K562 (cell line): ENCODE results near the gene BCAS3. TPM values are rescaled to one million over a fixed set of nuclear protein-coding genes. Genes with fewer than 3 reads are reported as not detected.

ENCODE experiments used
- ATAC-seq: fragments of 200-7000 bp; cut with Tn5 transposase; 3 replicates; pipeline ENCODE4 v1.9.1; 2020; ENCODE audit warnings: moderate library complexity
- BruUV-seq: library from RNA; stranded (reverse); fragments of 400-500 nt; replicated peaks from 2 replicates; lab custom pipeline; 2021; lab: Mats Ljungman, UMichigan
- CTCF ChIA-PET: fragments of 300-600 bp; formaldehyde crosslinking; extraction: SDS; loops from one replicate; lab custom pipeline; 2021; ENCODE audit warnings: low intra/inter-chr PET ratio; lab: Yijun Ruan, JAX
- POLR2A ChIA-PET: fragments of 300-600, 350-650 bp; sonication (Branson Sonifier 250); formaldehyde crosslinking; extraction: SDS; loops from one replicate; lab custom pipeline; 2021; ENCODE audit warnings: antibody characterized with exemption, inconsistent platforms; lab: Yijun Ruan, JAX
- DNase-seq, 4 experiments: peaks; one replicate each; pipeline versions ENCODE4 v3.0.0 to v3.0.0-alpha.2; 2011 to 2018; ENCODE audit warnings: low spot score in 3 of 4, mixed read lengths in 3 of 4; ENCODE audit errors: extremely low read depth in 1 of 4
- FAIRE-seq: peaks from 2 replicates; lab custom pipeline; 2011; peaks lifted over from hg19 to GRCh38; lab: Jason Lieb, UNC
- H2AFZ ChIP-seq: 2 replicates; pipeline ENCODE4 v1.6.0; 2011; ENCODE audit warnings: low read depth, low read length, control low read depth, inconsistent platforms
- H3K27ac ChIP-seq: fragments of 200-600 bp; 3 replicates; pipeline ENCODE4 v1.8.0; 2011; ENCODE audit warnings: low read depth, mild to moderate bottlenecking, control low read depth, inconsistent platforms, low read length, moderate library complexity, mixed read lengths; ENCODE audit errors: extremely low read depth
- H3K27me3 ChIP-seq, 2 experiments: fragments of 300-600 bp in 1 of 2; 2 replicates in 1 of 2; 3 replicates in 1 of 2; pipeline versions ENCODE4 v1.6.0 to v1.8.0; 2011; ENCODE audit warnings: inconsistent platforms in 2 of 2, low read length in 2 of 2, mild to moderate bottlenecking in 1 of 2, mixed read lengths in 1 of 2, moderate library complexity in 1 of 2; ENCODE audit not compliant: control insufficient read depth in 2 of 2, insufficient read depth in 2 of 2
- H3K36me3 ChIP-seq: fragments of 300-600 bp; 3 replicates; pipeline ENCODE4 v1.8.0; 2011; ENCODE audit warnings: mild to moderate bottlenecking, low read length, inconsistent platforms; ENCODE audit not compliant: control insufficient read depth, insufficient read depth
- H3K4me1 ChIP-seq, 2 experiments: fragments of 200-600 bp in 1 of 2; replicated peaks in 1 of 2; 2 replicates in 1 of 2; 3 replicates in 1 of 2; pipeline versions ENCODE4 v1.5.1 to v1.8.0; 2011; ENCODE audit warnings: inconsistent platforms in 2 of 2, low read length in 2 of 2, mild to moderate bottlenecking in 1 of 2, mixed read lengths in 1 of 2, moderate library complexity in 1 of 2; ENCODE audit not compliant: control insufficient read depth in 2 of 2, insufficient read depth in 2 of 2
- H3K4me2 ChIP-seq: 2 replicates; pipeline ENCODE4 v1.6.1; 2011; ENCODE audit warnings: low read length, control low read depth, inconsistent platforms, mixed read lengths; ENCODE audit not compliant: insufficient read depth
- H3K4me3 ChIP-seq: fragments of 200-600 bp; sonication (generic), shearing (Covaris generic); 2 replicates; pipeline ENCODE4 v1.5.1; 2016; ENCODE audit warnings: control low read depth, inconsistent platforms
- H3K79me2 ChIP-seq: fragments of 200-600 bp; 3 replicates; pipeline ENCODE4 v1.8.0; 2011; ENCODE audit warnings: low read length, inconsistent platforms; ENCODE audit not compliant: control insufficient read depth, insufficient read depth
- H3K9ac ChIP-seq, 2 experiments: 2 replicates each; pipeline versions ENCODE4 v1.6.0 to v1.6.1; 2011; ENCODE audit warnings: low read depth in 2 of 2, low read length in 2 of 2, control low read depth in 1 of 2, inconsistent platforms in 1 of 2, mild to moderate bottlenecking in 1 of 2, mixed read lengths in 1 of 2; ENCODE audit not compliant: insufficient read depth in 1 of 2
- H3K9me1 ChIP-seq: one replicate; pipeline ENCODE4 v1.6.0; 2011; ENCODE audit warnings: inconsistent platforms, mild to moderate bottlenecking, low read length, moderate library complexity; ENCODE audit not compliant: control insufficient read depth, insufficient read depth
- H3K9me3 ChIP-seq: replicated peaks from 2 replicates; pipeline ENCODE4 v1.5.1; 2011; ENCODE audit warnings: low read depth, low read length, inconsistent platforms; ENCODE audit not compliant: control insufficient read depth, insufficient read depth
- H4K20me1 ChIP-seq: replicated peaks from 2 replicates; pipeline ENCODE4 v1.6.1; 2011; ENCODE audit warnings: low read length, inconsistent platforms, mixed read lengths; ENCODE audit not compliant: control insufficient read depth, insufficient read depth
- HDAC6 ChIP-seq: IDR thresholded peaks from 2 replicates; pipeline ENCODE4 v1.6.1; 2012; ENCODE audit warnings: low read depth, mild to moderate bottlenecking, control low read depth, inconsistent platforms, low read length, moderate library complexity
- ZBTB11 ChIP-seq, 3 experiments: fragments of 200-800 bp in 1 of 3; fragments of 250-450 bp in 1 of 3; fragments of 450-650 bp in 1 of 3; sonication (Bioruptor Pico) in 1 of 3; sonication (Bioruptor generic) in 1 of 3; formaldehyde crosslinking in 1 of 3; IDR thresholded peaks; 2 replicates each; pipeline versions ENCODE4 v1.6.1 to v1.8.0; 2016 to 2022; ENCODE audit warnings: mild to moderate bottlenecking in 2 of 3, missing genetic modification characterization in 2 of 3, missing compliant biosample characterization in 1 of 3, moderate library complexity in 1 of 3
- WGBS: fragments of 100-300 bp; shearing (Covaris generic); methylation state at CpG from one replicate; pipeline ENCODE4 v1.1.6; 2016; ENCODE audit warnings: low coverage, mixed read lengths; ENCODE audit not compliant: insufficient coverage; ENCODE audit errors: missing lambda C conversion rate; 5-methylcytosine and 5-hydroxymethylcytosine counted together
- in situ Hi-C: fragments of 300-500 bp; cut with MboI; formaldehyde crosslinking; loops from 4 replicates; pipeline ENCODE4 v1.15.0; 2018; ENCODE audit warnings: inconsistent platforms, mixed read lengths
- intact Hi-C: fragments of 100-400 bp; cut with micrococcal nuclease; formaldehyde crosslinking; loops from 2 replicates; pipeline ENCODE4 v1.14.2; 2022
- polyA plus RNA-seq, 8 experiments: library from polyadenylated mRNA; depleted of rRNA in 4 of 8; stranded (reverse) in 5 of 8; unstranded in 3 of 8; fragments of >200 nt; fragmentation: Nextera tagmentation in 2 of 8; fragmentation: Illumina TruSeq in 1 of 8; extraction: Ambion mirVana in 2 of 8; extraction: Trizol in 1 of 8; gene quantifications; 2 replicates each; pipeline versions ENCODE4 v1.2.1 to v1.2.3, GENCODE V29; 2011 to 2014; ENCODE audit warnings: inconsistent platforms in 1 of 8, missing spikeins in 1 of 8
- total RNA-seq, 7 experiments: library from RNA; depleted of rRNA in 6 of 7; stranded (reverse); fragments of >200 nt in 6 of 7; fragmentation: Illumina TruSeq in 2 of 7; extraction: Trizol in 2 of 7; gene quantifications; 2 replicates each; pipeline versions ENCODE4 v1.2.1 to v1.2.3, GENCODE V29; 2011 to 2021; ENCODE audit warnings: low replicate concordance in 1 of 7

BCAS3 gene
- total and polyA plus RNA-seq, 9 of the 15 experiments (the other 6 are each of a cell fraction or from before 2014, with no cell fraction given): 1.9 to 5.5 (median 3.5) TPM

DNA sequence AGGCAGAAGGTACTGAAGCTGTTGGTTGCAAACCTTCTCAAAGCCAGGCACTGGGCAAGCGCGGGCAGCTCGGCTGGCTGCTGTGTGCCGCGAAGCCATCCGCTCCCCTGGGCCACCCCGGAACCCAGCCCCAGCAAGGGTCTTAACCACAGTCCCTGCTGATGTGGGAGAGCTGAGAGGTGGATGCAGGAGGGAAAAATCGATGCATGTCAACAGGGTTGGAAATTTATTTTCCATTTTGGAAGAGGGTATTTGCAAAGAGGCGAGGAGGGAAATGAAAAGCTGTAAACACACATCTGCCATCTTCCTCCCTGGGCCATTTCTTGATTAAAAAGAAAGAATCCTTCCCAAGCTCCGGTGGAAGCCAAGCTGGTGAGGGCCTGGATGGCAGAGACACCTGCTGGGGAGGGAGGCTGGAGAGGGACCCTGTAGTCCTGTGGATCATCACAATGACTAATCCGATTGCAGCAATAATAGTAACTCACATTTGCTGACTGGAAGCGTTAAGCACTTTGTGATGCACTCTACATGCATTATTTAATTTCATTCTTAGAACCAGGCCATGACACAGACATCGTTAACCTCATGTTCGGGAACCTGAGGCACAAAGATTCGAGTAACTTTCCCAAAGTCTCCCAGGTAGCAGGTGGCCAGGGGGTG, 708.1 kb downstream of the BCAS3 start:
- FAIRE-seq: no peak
- no TSS peak for BruUV-seq
- DNase-seq: no peak
- peaks cover 0 to 10% of the 10 kb centered on the region in 2 experiments; a peak in 1 of 5 replicates for H3K4me1 ChIP-seq
- H4K20me1 ChIP-seq: peaks cover 11% of the 10 kb centered on the region; the same call in 1 of the 2 replicates
- H3K36me3 ChIP-seq: no peaks in the 10 kb centered on the region
- H3K4me2 ChIP-seq: no peak overlapping the region
- peaks cover 5 to 65% of the 10 kb centered on the region in 2 experiments; a peak in 4 of 5 replicates for H3K27me3 ChIP-seq
- no peaks in the 10 kb centered on the region for H3K9me1 ChIP-seq
- in situ Hi-C loops: no loop called here
- TF ChIP-seq HDAC6 (no peak), ZBTB11 (CRISPR knock-in tag; IDR thresholded peaks at IDR 0.05) (peak in 1 of 3 experiments; percentile 61; a peak in 1 of 6 replicates)
- POLR2A ChIA-PET: interaction anchor here (0.9 kb wide), 1 partner anchor 10 kb away, joined by 3 read pairs; no protein-coding TSS in a partner anchor
- WGBS: 4% methylated on average over 11 of the region's 15 CpGs
- no peaks in the 10 kb centered on the region for H3K9me3 ChIP-seq
- no peak overlapping the region for H3K4me3 ChIP-seq
- no peak for ATAC-seq
- CTCF ChIA-PET: interaction anchor here (0.6 kb wide), 1 partner anchor 701 kb away, joined by 4 read pairs; no protein-coding TSS in a partner anchor
- H3K27ac ChIP-seq: no peak overlapping the region
- H2AFZ ChIP-seq: no peak overlapping the region
- H3K79me2 ChIP-seq: no peaks in the 10 kb centered on the region
- intact Hi-C loops: no loop called here
- no peak overlapping the region for H3K9ac ChIP-seq
